ENCODE results near the gene RFX2.

RFX2 gene

DNA sequence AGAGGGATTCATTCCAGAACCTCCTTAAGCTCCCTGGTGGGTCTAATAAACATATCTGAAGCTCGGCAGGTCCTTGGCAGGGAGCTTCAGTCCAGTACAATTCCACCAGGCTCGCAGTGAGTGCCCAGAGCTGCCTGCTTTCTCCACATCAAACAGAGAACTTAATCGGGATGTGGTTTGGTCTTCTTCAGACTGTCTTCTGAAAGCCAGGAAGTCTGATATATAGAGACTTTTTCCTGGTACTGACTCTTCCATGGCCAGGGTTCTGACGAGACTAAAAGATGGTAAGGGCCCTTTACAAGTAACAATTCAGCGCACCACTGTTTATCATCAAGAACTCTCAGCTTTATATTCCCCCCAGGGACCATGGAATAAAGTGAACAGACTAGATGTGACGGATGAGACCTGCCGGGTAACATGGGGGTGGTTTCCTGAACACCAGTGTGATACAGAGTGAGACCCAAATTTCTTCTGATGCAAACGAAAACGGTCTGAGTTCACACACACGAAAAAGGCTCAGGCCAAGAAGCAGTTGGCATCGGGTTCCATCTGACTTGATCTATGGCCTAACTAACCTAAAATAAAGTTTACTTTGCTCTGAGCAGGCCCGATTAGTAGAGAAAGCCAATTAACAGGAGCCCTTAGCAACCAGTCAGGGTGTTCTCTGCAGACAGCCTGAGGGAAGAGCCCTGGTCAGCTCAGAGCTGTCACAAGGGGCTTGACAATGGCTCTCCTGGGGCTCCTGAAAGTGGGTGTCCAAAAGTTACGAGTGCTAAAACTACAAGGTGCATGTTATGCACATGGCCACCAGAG is 161.3 kb downstream of the RFX2 start:
- no peak for DNase-seq

DNA sequence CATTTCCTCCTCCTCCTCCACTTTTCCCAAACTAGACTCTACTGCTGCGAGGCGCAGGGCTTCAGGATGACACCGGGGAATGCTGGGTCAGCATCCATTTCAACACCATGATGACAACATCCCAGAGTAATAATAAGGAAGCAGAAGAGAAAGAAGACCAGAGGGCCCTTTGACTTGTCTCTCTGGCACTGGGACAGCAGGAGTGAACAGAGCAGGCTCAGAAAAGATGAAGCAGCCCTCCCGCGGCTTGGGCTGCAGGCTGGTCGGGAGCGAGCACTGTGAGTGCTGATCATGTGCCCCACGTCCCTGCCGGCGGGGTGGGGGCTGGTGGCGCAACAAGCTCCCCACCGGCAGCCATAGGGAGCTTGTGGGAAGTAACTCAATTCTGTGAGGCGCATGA is 162.9 kb downstream of the RFX2 start:
- peak; percentile 79 for DNase-seq

DNA sequence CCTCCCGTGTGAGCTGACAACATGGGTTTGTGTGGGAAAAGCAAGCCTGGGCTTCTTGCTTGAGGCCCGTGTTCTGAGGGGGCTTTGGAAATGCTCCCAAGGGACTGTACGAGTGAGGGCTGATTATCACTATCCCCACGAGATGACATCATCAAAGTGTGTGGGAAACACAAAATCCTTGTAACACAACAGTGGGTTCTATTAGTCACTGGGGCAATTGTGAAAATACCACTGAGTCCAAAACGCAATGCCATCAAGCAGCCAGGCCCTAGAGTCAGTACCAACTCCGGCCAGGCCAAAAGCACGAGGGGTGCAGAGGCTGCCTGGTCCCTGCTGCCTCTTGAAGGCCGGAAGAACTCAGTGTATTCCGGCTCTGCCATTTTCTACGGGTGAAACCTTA is 166.7 kb downstream of the RFX2 start:
- no peak for DNase-seq

Measured in HCEC 1CT (cell line).